GM23338 (cell line): ENCODE results near the gene SLC37A1.

Experiments used
- CREB1 ChIP-seq: fragments of 250-450 bp; sonication (Bioruptor Pico); IDR thresholded peaks from 2 replicates; pipeline ENCODE4 v1.5.0; 2020; ENCODE audit warnings: low read depth, mild to moderate bottlenecking, moderate library complexity
- EZH2 ChIP-seq: fragments of 200-600 bp; sonication (generic); IDR thresholded peaks from one replicate; pipeline ENCODE4 v1.8.0; 2017; ENCODE audit warnings: antibody characterized with exemption, mild to moderate bottlenecking, low read depth; ENCODE audit not compliant: unreplicated experiment
- EZH2phosphoT487 ChIP-seq: fragments of 200-600 bp; sonication (generic); IDR thresholded peaks from one replicate; pipeline ENCODE4 v1.8.1; 2018; ENCODE audit warnings: antibody characterized with exemption; ENCODE audit not compliant: unreplicated experiment
- POLR2AphosphoS5 ChIP-seq: IDR thresholded peaks from 2 replicates; pipeline ENCODE4 v1.6.1; 2016; ENCODE audit warnings: antibody characterized with exemption, low read depth
- STAT1 ChIP-seq: IDR thresholded peaks from one replicate; pipeline ENCODE4 v1.6.1; 2016; ENCODE audit warnings: antibody characterized with exemption; ENCODE audit not compliant: unreplicated experiment
- ZNF114 ChIP-seq: fragments of 250-450 bp; sonication (Bioruptor Pico); IDR thresholded peaks from 2 replicates; pipeline ENCODE4 v1.5.0; 2020; ENCODE audit warnings: mild to moderate bottlenecking, moderate library complexity
- ZNF331 ChIP-seq: fragments of 250-450 bp; sonication (Bioruptor Pico); IDR thresholded peaks from 2 replicates; pipeline ENCODE4 v1.5.0; 2020; ENCODE audit warnings: low read depth, mild to moderate bottlenecking, moderate library complexity
- TF ChIP-seq, protein P1 (sequence below), 2 experiments: fragments of 200-600 bp in 1 of 2; sonication (generic) in 1 of 2; conservative IDR thresholded peaks; 2 replicates each; pipeline versions ENCODE4 v1.5.1 to v1.6.1; 2016 to 2017; ENCODE audit warnings: antibody characterized with exemption in 2 of 2, low read depth in 2 of 2, mild to moderate bottlenecking in 2 of 2, moderate library complexity in 1 of 2
- TF ChIP-seq, protein P2 (sequence below): IDR thresholded peaks from one replicate; pipeline ENCODE4 v1.6.1; 2018; ENCODE audit warnings: antibody characterized with exemption; ENCODE audit not compliant: unreplicated experiment

DNA sequence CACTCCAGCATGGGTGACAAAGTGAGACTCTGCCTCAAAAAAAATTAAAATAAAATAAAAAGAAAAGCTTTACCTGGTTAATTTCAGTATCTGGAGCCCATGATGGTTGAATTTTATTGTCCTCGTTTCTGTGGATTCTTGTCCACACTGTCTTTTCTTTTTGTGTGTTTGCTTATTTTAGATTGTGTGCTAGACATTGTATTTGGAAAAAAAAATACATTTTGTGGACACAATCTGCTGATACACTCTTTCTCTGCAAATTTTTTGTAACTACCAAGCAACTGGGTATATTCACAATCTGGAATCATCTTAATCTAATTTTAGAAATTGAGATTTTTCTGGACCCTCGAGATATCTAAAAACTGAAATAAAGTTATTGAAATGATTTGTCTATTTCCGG lies 98.2 kb downstream of the SLC37A1 start:
- TF ChIP-seq, protein P1, sequence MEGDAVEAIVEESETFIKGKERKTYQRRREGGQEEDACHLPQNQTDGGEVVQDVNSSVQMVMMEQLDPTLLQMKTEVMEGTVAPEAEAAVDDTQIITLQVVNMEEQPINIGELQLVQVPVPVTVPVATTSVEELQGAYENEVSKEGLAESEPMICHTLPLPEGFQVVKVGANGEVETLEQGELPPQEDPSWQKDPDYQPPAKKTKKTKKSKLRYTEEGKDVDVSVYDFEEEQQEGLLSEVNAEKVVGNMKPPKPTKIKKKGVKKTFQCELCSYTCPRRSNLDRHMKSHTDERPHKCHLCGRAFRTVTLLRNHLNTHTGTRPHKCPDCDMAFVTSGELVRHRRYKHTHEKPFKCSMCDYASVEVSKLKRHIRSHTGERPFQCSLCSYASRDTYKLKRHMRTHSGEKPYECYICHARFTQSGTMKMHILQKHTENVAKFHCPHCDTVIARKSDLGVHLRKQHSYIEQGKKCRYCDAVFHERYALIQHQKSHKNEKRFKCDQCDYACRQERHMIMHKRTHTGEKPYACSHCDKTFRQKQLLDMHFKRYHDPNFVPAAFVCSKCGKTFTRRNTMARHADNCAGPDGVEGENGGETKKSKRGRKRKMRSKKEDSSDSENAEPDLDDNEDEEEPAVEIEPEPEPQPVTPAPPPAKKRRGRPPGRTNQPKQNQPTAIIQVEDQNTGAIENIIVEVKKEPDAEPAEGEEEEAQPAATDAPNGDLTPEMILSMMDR (conservative IDR thresholded peaks at IDR 0.05; ENCODE audit: low read depth in 2 of 2): no peak
- TF ChIP-seq STAT1: no peak
- no peak for TF ChIP-seq EZH2
- TF ChIP-seq, protein P2, sequence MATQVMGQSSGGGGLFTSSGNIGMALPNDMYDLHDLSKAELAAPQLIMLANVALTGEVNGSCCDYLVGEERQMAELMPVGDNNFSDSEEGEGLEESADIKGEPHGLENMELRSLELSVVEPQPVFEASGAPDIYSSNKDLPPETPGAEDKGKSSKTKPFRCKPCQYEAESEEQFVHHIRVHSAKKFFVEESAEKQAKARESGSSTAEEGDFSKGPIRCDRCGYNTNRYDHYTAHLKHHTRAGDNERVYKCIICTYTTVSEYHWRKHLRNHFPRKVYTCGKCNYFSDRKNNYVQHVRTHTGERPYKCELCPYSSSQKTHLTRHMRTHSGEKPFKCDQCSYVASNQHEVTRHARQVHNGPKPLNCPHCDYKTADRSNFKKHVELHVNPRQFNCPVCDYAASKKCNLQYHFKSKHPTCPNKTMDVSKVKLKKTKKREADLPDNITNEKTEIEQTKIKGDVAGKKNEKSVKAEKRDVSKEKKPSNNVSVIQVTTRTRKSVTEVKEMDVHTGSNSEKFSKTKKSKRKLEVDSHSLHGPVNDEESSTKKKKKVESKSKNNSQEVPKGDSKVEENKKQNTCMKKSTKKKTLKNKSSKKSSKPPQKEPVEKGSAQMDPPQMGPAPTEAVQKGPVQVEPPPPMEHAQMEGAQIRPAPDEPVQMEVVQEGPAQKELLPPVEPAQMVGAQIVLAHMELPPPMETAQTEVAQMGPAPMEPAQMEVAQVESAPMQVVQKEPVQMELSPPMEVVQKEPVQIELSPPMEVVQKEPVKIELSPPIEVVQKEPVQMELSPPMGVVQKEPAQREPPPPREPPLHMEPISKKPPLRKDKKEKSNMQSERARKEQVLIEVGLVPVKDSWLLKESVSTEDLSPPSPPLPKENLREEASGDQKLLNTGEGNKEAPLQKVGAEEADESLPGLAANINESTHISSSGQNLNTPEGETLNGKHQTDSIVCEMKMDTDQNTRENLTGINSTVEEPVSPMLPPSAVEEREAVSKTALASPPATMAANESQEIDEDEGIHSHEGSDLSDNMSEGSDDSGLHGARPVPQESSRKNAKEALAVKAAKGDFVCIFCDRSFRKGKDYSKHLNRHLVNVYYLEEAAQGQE: no peak
- no peak for TF ChIP-seq POLR2AphosphoS5
- TF ChIP-seq EZH2phosphoT487: no peak
- TF ChIP-seq CREB1 (CRISPR knock-in tag): no peak
- TF ChIP-seq ZNF114 (CRISPR knock-in tag): no peak
- TF ChIP-seq ZNF331 (CRISPR knock-in tag): no peak
